ENCODE results near the gene CFAP100. TPM values are rescaled to one million over a fixed set of nuclear protein-coding genes. Genes with fewer than 3 reads are reported as not detected.

Gene CFAP100
- total RNA-seq, 1 experiment from 2014 or later, result not detected

GRCh38 chr3:126421573-126422119 lies 26.9 kb downstream of the CFAP100 start:
- no peak for DNase-seq (ENCODE audit: low spot score)

DNA sequence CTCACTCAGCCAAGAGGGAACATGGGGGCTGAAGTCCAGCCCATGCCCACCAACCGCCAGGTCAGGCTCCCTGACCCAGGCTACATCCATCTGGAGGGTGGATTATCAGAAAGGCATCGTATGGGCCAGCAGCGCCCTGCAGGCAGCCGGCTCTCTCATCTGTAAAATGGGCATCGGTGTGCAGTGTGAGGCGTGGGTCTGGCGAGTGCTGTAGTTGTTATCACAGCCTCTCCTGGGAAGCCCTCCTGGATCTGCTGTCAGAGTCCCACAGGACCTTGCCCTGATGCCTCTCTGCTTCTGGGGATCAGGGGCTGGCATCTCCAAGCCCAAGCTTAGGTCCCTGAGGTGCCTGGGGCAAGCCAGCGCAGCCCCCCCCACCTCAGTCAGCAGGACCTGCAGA lies 27.4 kb downstream of the CFAP100 start:
- DNase-seq (ENCODE audit: low spot score), result no peak

- DNase-seq (ENCODE audit: low spot score), result no peak
These were observed 27.9 kb downstream of the CFAP100 start for GRCh38 chr3:126422571-126423091.

- DNase-seq (ENCODE audit: low spot score), result no peak
These were observed 28.7 kb downstream of the CFAP100 start for GRCh38 chr3:126423191-126424038.

GRCh38 chr3:126424039-126424717 lies 29.5 kb downstream of the CFAP100 start:
- no peak for DNase-seq (ENCODE audit: low spot score)

DNA sequence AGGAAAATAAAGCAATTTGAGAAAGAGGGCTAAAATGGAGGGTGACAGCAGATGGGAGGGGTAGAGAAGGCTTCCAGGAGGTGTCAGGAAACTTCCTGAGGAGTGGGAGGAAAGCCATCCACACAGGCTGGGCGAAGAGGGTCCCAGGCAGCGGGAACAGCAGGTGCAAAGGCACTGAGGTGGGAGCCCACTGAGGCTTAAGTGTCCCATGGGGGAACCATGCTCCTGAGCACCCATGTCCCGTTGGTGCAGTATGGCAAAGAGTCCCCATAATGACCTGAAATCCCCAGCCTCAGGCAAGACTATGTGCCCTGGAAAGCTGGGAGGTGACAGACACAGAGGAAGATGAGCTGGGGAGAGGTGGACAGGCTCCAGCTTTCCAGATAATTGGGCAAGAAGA lies 30.0 kb downstream of the CFAP100 start:
- DNase-seq (ENCODE audit: low spot score), result no peak

GRCh38 chr3:126431103-126431534 lies 36.4 kb downstream of the CFAP100 start:
- no peak for DNase-seq (ENCODE audit: low spot score)

GRCh38 chr3:126432361-126433104 lies 37.8 kb downstream of the CFAP100 start:
- no peak for DNase-seq (ENCODE audit: low spot score)

GRCh38 chr3:126433105-126433430 lies 38.4 kb downstream of the CFAP100 start:
- DNase-seq (ENCODE audit: low spot score), result no peak

- DNase-seq (ENCODE audit: low spot score), result no peak
These were observed 39.0 kb downstream of the CFAP100 start for GRCh38 chr3:126433496-126434263.

DNA sequence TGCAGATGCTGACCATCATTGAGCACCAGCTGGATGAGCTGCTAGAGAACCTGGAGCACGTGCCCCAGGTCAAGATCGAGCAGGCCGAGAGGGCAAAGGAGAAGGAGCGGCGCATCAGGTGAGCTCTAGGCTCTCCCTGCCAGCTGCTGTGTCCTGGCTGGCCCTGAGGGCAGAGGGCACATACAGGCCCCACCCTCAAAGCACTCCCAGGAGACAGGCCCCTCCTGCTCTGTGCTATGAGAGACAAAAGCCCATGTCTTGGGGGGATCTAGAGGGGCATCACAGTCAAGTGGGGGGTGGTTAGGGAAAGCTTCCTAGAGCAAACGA lies 39.5 kb downstream of the CFAP100 start:
- no peak for DNase-seq (ENCODE audit: low spot score)

GRCh38 chr3:126434931-126435411 lies 40.3 kb downstream of the CFAP100 start:
- DNase-seq (ENCODE audit: low spot score), result no peak

DNA sequence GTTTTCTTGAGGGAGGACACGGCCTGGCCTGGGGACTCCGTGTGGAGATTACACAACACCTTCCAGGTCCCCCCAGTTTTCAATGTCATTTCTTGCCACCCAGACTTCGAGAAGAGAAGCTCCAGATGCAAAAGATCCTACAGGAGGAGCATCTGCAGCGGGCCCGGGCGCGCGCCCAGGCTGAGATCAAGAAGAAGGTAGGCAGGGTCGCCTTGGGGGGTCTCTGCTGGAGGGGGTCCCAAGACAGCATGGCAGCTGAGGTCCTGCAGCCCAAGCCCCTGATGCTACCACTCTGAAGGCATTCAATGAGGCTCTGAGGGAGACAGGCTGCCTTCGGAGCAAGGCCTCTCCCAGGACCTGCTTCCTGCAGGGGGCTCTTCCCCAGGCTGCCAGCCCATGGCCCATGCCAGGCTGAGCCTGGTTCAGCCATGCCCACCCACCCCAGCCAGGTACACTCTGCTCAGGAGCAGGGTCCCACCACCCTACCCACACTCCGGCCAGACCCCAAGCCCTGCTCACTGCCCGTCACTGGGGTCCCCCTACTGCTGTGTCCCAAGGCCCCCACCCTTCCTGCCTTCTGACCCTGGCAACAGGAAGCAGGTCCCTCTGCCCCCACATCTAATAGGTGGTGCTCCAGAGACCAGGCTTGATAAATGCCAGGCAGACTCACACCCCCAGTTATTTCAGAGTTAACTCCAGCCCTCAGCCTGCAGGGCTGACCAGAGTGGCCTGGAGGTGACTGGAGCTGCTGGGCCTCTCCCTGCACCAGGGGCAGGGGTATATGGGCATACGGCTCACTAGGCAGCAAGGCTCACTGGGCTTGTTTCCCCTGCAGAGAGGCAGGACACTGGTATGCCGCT lies 41.0 kb downstream of the CFAP100 start:
- DNase-seq (ENCODE audit: low spot score), result no peak

DNA sequence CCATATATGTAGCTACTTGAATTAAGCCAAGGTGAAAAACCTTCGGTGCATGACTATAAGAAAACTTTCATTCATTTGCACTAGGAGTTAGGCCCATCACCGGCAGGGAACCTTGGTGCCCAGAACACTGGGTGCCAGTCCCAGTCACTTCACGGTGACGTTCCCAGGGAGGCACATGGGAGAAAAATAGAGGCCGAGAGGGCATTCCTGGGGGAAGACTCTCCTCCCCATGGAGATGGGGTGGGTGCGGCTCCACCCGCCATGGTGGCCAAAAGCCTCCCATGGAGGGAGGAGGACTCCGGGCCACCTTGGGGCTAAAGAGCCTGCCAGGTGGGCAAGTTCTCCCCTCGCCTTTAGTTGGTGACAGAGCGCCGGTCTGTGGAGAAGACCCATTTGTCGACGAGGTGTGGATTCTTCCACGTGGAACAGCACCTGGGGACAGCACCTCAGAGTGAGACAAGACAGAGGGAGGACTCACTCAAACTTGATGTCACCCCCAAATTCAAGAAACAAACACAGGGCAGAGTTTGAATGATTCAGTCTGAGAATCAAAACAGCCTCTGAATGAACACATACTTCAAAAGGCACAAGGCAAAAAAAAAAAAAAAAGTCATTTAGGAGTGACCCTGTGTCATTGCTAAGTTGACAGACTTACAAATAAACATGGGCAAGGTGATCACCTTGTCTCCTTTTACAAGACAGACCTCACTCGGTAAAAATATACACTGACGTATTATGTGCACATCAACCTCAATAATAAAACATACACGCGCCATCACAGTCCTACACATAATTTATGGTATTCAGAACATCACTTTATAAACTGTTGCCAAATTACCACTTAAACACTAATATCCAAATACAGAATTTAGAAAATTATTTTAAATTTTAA lies 42.4 kb downstream of the CFAP100 start:
- no peak for DNase-seq (ENCODE audit: low spot score)

GRCh38 chr3:126438186-126438585 lies 43.5 kb downstream of the CFAP100 start:
- no peak for DNase-seq (ENCODE audit: low spot score)

- no peak for DNase-seq (ENCODE audit: low spot score)
These were observed 44.0 kb downstream of the CFAP100 start for GRCh38 chr3:126438746-126439145.

DNA sequence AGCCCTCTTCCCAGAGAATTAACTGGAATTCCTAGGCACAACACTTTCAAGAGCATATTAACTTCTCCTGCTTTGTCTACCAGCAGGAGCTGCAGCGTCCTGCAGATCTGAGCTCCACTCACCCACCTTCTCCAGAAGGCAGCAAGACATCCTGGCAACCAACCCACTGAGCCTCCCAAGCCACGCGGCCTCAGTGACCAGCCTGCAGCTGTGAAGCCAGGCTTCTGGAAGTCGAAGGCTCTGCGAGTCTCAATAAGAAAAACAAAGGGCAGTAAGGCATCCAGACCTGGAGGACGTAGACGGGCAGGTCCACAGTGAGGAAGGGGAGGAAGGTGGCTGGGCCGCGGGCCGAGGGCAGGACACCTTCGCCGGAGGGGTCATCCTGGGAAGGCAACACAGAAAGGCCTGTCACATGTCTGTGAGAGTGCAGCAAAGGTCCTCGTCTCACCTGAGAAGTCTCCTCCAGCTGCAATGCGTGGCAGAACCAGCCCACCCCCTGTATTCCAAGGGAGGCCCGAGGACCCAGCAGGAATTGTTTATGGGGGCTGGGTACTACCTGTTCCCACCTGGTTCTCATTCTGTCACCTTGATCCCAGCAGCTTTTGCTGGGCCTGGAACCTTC lies 44.7 kb downstream of the CFAP100 start:
- DNase-seq (ENCODE audit: low spot score), result no peak

DNA sequence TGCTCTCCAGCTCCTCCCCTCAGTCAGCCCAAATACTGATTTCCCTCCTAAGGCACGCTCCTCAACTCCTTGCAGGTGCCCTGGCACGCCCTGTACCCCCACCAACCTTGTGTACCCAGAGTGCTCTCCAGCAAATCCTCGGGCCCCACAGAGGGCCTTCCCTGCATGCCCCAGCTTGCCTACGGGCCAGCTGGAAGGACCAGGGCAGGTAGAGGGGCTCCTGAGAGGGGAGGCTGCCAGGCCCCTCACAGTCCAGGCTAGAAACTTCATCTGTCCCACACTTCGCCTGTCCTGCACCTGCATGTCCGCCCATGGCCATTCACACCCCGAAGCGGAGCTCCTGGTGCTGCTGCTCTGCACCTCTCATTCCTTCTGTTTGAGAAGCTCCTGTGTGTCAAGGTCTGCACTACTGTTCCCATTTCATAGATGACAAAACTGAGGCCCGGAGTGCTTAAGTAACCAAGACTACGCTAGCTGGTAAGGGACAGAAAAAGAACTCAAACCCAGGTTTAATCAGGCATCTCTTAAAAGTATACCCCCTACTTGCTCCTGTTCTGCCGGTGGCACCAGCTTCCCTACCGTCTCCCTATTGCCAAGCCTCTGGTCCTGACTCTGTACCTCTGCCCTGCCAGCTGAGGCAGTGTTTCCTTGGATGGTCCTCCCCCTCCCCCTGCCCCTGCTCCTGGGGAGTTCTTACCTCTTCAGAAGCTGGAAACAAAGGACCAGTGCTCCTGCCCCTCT lies 45.4 kb downstream of the CFAP100 start:
- no peak for DNase-seq (ENCODE audit: low spot score)
